Trophoblast cell (in vitro differentiated cells and primary cell): ENCODE measurements around the gene DSTYK.

Experiments used
- DNase-seq, 2 donors: peaks; one replicate each; pipeline ENCODE4 v3.0.0-alpha.2; 2016
- H2AFZ ChIP-seq: 2 replicates; pipeline ENCODE4 v1.6.1; 2013; ENCODE audit warnings: low read length, moderate library complexity, mild to moderate bottlenecking; ENCODE audit not compliant: insufficient read depth, poor library complexity
- H2AK5ac ChIP-seq: 2 replicates; pipeline ENCODE4 v1.6.1; 2013; ENCODE audit warnings: mild to moderate bottlenecking, low read length
- H2BK120ac ChIP-seq: 2 replicates; pipeline ENCODE4 v1.6.1; 2013; ENCODE audit warnings: low read length, mild to moderate bottlenecking, moderate library complexity; ENCODE audit not compliant: insufficient read depth, poor library complexity
- H2BK12ac ChIP-seq: 2 replicates; pipeline ENCODE4 v1.6.1; 2013; ENCODE audit warnings: mild to moderate bottlenecking, low read length, moderate library complexity
- H2BK5ac ChIP-seq: 2 replicates; pipeline ENCODE4 v1.6.1; 2013; ENCODE audit warnings: low read length, low read depth, moderate library complexity, mild to moderate bottlenecking; ENCODE audit not compliant: poor library complexity
- H3K14ac ChIP-seq: 2 replicates; pipeline ENCODE4 v1.6.1; 2013; ENCODE audit warnings: mild to moderate bottlenecking, low read length
- H3K18ac ChIP-seq: 2 replicates; pipeline ENCODE4 v1.6.1; 2013; ENCODE audit warnings: mild to moderate bottlenecking, low read length
- H3K23ac ChIP-seq: 2 replicates; pipeline ENCODE4 v1.6.1; 2013; ENCODE audit warnings: low read length
- H3K27ac ChIP-seq: 2 replicates; pipeline ENCODE4 v1.5.1; 2013; ENCODE audit warnings: low read depth, mild to moderate bottlenecking, inconsistent platforms, low read length, moderate library complexity
- H3K27me3 ChIP-seq: 2 replicates; pipeline ENCODE4 v1.6.1; 2013; ENCODE audit warnings: inconsistent platforms, mild to moderate bottlenecking, low read length, moderate library complexity; ENCODE audit not compliant: insufficient read depth
- H3K36me3 ChIP-seq, 2 experiments: 1 replicate in 1 of 2; 2 replicates in 1 of 2; pipeline ENCODE4 v1.6.1; 2013; ENCODE audit warnings: low read length in 2 of 2, mild to moderate bottlenecking in 2 of 2, moderate library complexity in 1 of 2; ENCODE audit not compliant: insufficient read depth in 2 of 2, control insufficient read depth in 1 of 2
- H3K4ac ChIP-seq: 2 replicates; pipeline ENCODE4 v1.6.1; 2013; ENCODE audit warnings: low read depth, mild to moderate bottlenecking, low read length, moderate library complexity
- H3K4me1 ChIP-seq, 2 experiments: 1 replicate in 1 of 2; 2 replicates in 1 of 2; pipeline ENCODE4 v1.6.1; 2013; ENCODE audit warnings: low read length in 2 of 2, mild to moderate bottlenecking in 2 of 2, moderate library complexity in 1 of 2; ENCODE audit not compliant: insufficient read depth in 2 of 2, control insufficient read depth in 1 of 2
- H3K4me2 ChIP-seq: 2 replicates; pipeline ENCODE4 v1.6.1; 2013; ENCODE audit warnings: inconsistent platforms, mild to moderate bottlenecking, low read length, moderate library complexity
- H3K4me3 ChIP-seq: 2 replicates; pipeline ENCODE4 v1.5.1; 2013; ENCODE audit warnings: mild to moderate bottlenecking, low read depth, low read length, inconsistent platforms
- H3K79me1 ChIP-seq: one replicate; pipeline ENCODE4 v1.6.1; 2013; ENCODE audit warnings: low read length
- H3K79me2 ChIP-seq: 2 replicates; pipeline ENCODE4 v1.6.1; 2013; ENCODE audit warnings: low read length, mild to moderate bottlenecking; ENCODE audit not compliant: control insufficient read depth, insufficient read depth, poor library complexity
- H3K9ac ChIP-seq: 2 replicates; pipeline ENCODE4 v1.6.1; 2013; ENCODE audit warnings: mild to moderate bottlenecking, low read length
- H3K9me3 ChIP-seq: 2 replicates; pipeline ENCODE4 v1.6.1; 2013; ENCODE audit warnings: low read depth, mild to moderate bottlenecking, control low read depth, inconsistent platforms, low read length; ENCODE audit not compliant: insufficient read depth
- H4K12ac ChIP-seq: 2 replicates; pipeline ENCODE4 v1.6.1; 2013; ENCODE audit warnings: low read depth, mild to moderate bottlenecking, low read length, moderate library complexity
- H4K8ac ChIP-seq: 2 replicates; pipeline ENCODE4 v1.6.1; 2013; ENCODE audit warnings: low read depth, mild to moderate bottlenecking, low read length, moderate library complexity
- H4K91ac ChIP-seq: one replicate; pipeline ENCODE4 v1.6.1; 2013; ENCODE audit warnings: low read depth, mild to moderate bottlenecking, low read length, moderate library complexity
- WGBS: extraction: QIAGEN DNeasy Blood & Tissue Kit; methylation state at CpG from one replicate; pipeline ENCODE4 v1.1.7; 2013; ENCODE audit warnings: missing lambda C conversion rate; ENCODE audit not compliant: insufficient read length, insufficient coverage; ENCODE audit errors: extremely low coverage; 5-methylcytosine and 5-hydroxymethylcytosine counted together

The DSTYK gene

DNA sequence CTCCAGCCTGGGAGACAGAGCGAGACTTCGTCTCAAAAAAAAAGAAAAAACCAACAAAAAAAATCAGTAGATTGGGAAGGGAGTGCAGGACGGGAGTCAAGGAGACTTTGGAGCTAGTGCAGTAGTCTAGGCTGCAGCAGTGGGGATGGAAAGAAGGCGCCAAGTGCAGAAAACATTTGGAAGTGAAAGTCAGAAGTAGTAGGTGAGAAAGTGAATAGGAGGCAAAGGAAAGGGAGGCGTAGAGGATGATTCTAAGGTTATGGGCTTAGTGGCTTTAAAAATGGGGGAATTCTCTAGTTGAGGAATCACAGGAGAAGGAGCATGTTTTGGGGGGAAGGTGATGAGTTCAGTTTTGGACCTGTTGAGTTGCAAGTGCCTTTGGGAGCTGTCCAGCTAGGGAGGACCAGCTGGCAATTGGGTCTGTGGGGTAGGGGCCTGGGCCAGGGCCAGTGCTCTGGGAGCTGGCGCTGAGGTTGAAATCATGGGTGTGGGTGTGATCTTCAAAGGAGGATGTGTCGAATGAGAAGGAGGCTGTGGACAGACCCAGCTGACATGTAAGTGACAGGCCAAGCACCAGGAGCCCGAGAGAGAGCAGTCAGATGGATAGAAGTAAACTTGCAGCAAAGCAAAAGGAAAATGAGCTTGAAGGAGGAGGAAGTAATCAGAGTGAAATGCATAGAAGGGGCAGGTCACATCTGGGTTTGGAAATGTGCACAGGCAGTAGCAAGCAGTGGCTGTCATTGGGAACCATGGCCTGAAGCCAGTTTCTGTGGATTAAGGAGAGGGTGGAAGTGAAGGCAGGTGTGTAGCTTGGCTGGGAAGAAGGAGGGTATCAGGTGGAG, 32.1 kb upstream of the DSTYK start:
- Histone ChIP-seq H2BK12ac (no peak overlapping the region), H4K8ac (no peak overlapping the region), H3K4me1 (no peaks in the 10 kb centered on the region), H3K36me3 (peaks cover 2 to 6% of the 10 kb centered on the region in 2 experiments), H3K79me2 (no peaks in the 10 kb centered on the region), H3K18ac (no peak overlapping the region), H3K9me3 (no peaks in the 10 kb centered on the region), H3K4ac (no peak overlapping the region), H2AFZ (no peak overlapping the region), H2AK5ac (no peak overlapping the region), H3K9ac (no peak overlapping the region), H2BK5ac (no peak overlapping the region), H3K79me1 (no peaks in the 10 kb centered on the region), H4K12ac (no peak overlapping the region), H2BK120ac (no peak overlapping the region), H3K27me3 (no peaks in the 10 kb centered on the region), H3K14ac (no peak overlapping the region), H3K23ac (no peak overlapping the region), H4K91ac (no peak overlapping the region), H3K27ac (no peak overlapping the region), H3K4me3 (no peak overlapping the region), H3K4me2 (no peak overlapping the region)
- WGBS: no CpG with 5 or more reads among the region's 8 CpGs
- DNase-seq: no peak

GRCh38 chr1:205241366-205242030, 30.0 kb upstream of the DSTYK start:
- no peaks in the 10 kb centered on the region for H3K79me2 ChIP-seq
- H2BK5ac ChIP-seq: no peak overlapping the region
- H3K18ac ChIP-seq: no peak overlapping the region
- H3K4ac ChIP-seq: no peak overlapping the region
- H3K4me1 ChIP-seq: no peaks in the 10 kb centered on the region
- no peak overlapping the region for H3K14ac ChIP-seq
- no peak overlapping the region for H2BK120ac ChIP-seq
- H3K9ac ChIP-seq: no peak overlapping the region
- no peak overlapping the region for H3K4me2 ChIP-seq
- H3K23ac ChIP-seq: no peak overlapping the region
- no peak overlapping the region for H2AFZ ChIP-seq
- H4K12ac ChIP-seq: no peak overlapping the region
- no peaks in the 10 kb centered on the region for H3K79me1 ChIP-seq
- no peak overlapping the region for H3K27ac ChIP-seq
- no peak overlapping the region for H3K4me3 ChIP-seq
- H3K27me3 ChIP-seq: no peaks in the 10 kb centered on the region
- H3K9me3 ChIP-seq: no peaks in the 10 kb centered on the region
- no peak for DNase-seq
- H4K8ac ChIP-seq: no peak overlapping the region
- WGBS: no CpG with 5 or more reads among the region's 36 CpGs
- peaks cover 2 to 6% of the 10 kb centered on the region in 2 experiments for H3K36me3 ChIP-seq
- H2AK5ac ChIP-seq: no peak overlapping the region
- no peak overlapping the region for H4K91ac ChIP-seq
- no peak overlapping the region for H2BK12ac ChIP-seq

DNA sequence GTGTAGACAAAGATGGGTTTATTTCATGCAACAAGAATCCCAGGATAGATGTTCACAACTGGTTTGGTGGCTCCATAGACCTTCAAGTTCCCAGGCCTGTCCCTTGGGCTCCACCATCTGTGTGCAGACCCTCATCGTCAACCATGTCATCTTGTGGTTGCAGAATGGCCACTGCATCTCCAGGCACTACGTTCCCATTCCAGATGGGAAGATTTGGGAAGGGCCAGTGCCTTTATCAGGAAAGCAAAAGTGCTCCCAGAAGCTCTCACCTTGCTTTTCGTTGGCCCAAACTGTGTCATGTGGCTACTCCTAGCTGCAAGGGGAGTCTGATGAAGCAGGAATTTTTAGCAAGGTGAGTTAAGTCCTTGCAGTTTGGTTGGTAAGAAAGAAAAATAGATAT, 29.1 kb upstream of the DSTYK start:
- no peak overlapping the region for H3K9ac ChIP-seq
- no peak overlapping the region for H3K4me3 ChIP-seq
- no peak for DNase-seq
- no peaks in the 10 kb centered on the region for H3K4me1 ChIP-seq
- H2BK5ac ChIP-seq: no peak overlapping the region
- no peaks in the 10 kb centered on the region for H3K9me3 ChIP-seq
- H2AFZ ChIP-seq: no peak overlapping the region
- no peak overlapping the region for H3K4ac ChIP-seq
- no peaks in the 10 kb centered on the region for H3K27me3 ChIP-seq
- no peaks in the 10 kb centered on the region for H3K79me1 ChIP-seq
- H2BK120ac ChIP-seq: no peak overlapping the region
- H2AK5ac ChIP-seq: no peak overlapping the region
- H2BK12ac ChIP-seq: no peak overlapping the region
- WGBS: no CpG with 5 or more reads among the region's 3 CpGs
- no peaks in the 10 kb centered on the region for H3K79me2 ChIP-seq
- no peak overlapping the region for H4K91ac ChIP-seq
- H3K36me3 ChIP-seq: peaks cover 2 to 6% of the 10 kb centered on the region in 2 experiments
- H3K27ac ChIP-seq: no peak overlapping the region
- H3K23ac ChIP-seq: no peak overlapping the region
- no peak overlapping the region for H4K12ac ChIP-seq
- no peak overlapping the region for H3K18ac ChIP-seq
- H3K14ac ChIP-seq: no peak overlapping the region
- H4K8ac ChIP-seq: no peak overlapping the region
- no peak overlapping the region for H3K4me2 ChIP-seq

DNA sequence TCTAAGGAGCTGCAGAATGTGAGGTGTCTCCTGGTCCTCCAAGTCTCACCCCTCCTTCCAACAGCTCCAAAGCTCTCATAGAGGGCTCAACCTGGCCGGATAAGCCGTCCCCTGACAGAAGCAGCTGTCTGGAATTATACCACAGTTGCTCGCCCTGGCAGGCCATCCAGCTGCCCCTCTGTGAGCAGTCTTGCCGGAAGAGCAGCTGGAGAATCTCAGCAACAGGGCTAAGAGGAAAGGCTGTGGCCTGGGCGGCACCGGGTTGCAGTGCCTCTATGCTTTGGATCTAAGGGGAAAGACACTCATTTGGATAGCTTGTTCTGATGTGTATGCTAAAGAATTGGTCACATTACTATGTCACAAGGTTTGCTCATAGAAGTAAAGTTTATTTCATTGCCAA, 28.6 kb upstream of the DSTYK start:
- H2AK5ac ChIP-seq: no peak overlapping the region
- no peak overlapping the region for H2BK12ac ChIP-seq
- H4K8ac ChIP-seq: no peak overlapping the region
- peaks cover 2 to 6% of the 10 kb centered on the region in 2 experiments for H3K36me3 ChIP-seq
- no peaks in the 10 kb centered on the region for H3K79me2 ChIP-seq
- H3K27ac ChIP-seq: no peak overlapping the region
- no peak overlapping the region for H4K91ac ChIP-seq
- DNase-seq: no peak
- H3K23ac ChIP-seq: no peak overlapping the region
- H3K14ac ChIP-seq: no peak overlapping the region
- H2BK5ac ChIP-seq: no peak overlapping the region
- no peak overlapping the region for H3K4ac ChIP-seq
- no peak overlapping the region for H2AFZ ChIP-seq
- H3K4me3 ChIP-seq: no peak overlapping the region
- H2BK120ac ChIP-seq: no peak overlapping the region
- no peak overlapping the region for H3K18ac ChIP-seq
- no peaks in the 10 kb centered on the region for H3K27me3 ChIP-seq
- no peaks in the 10 kb centered on the region for H3K4me1 ChIP-seq
- no peaks in the 10 kb centered on the region for H3K79me1 ChIP-seq
- no peaks in the 10 kb centered on the region for H3K9me3 ChIP-seq
- H3K9ac ChIP-seq: peak overlapping the region; percentile 26
- no peak overlapping the region for H4K12ac ChIP-seq
- no CpG with 5 or more reads among the region's 6 CpGs for WGBS
- no peak overlapping the region for H3K4me2 ChIP-seq
